Measurements from ENCODE around the gene S1PR4. TPM values are rescaled to one million over a fixed set of nuclear protein-coding genes. Genes with fewer than 3 reads are reported as not detected.
"Not testable (repeated sequence)": the region's sequence is repeated elsewhere in the genome, so short reads cannot be mapped to it uniquely, and the experiment has no call there.

Gene S1PR4
- total RNA-seq, 1 donor from 2014 or later = not detected

DNA sequence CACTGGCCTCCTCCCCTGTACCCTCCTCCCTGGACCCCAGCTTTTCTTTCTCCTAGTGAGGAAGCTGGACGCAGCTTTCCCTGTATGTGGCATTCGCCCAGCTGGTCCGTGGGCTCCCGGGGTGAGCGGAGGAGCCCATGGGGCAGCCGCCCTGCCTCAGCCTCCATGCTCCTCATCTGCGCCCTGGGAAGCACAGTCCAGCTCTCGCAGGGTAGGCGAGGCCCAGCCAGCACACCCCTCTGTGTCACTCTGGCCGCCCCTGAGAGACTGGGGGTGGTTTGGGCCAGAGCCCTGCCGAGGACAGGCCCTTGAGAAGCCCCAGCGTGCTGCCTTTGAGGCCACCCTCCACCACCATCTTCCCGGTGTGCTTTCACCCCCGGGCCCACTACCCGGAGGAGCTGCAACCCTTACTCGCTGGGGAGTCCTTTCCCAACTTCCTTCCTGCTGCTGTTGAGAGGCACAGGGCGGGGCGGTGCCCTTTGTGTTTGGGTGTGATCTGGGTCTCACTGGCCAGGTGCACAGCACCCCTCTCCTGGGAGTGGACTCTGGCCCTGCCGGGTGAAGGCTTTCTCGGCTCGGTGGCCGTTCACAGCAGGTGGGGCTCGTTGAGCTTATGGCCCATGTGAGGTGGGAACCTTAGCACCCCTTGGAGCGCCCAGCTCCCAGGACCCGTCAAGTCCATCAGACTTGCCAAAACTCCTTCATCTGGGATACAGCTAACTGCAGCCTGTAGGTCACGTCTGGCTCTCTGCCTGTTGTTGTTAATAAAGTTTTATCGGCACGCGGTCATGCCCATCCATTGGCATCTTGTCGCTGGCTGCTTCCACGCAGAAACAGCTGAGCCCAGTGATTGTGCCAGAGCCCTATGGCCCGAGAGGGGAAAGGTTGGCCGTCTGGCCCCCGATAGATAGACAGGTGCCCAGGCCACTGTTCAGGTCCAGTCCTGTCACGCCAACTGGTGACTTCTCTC lies 10.3 kb downstream of the S1PR4 start:
- Mint-ChIP-seq H3K27ac (ENCODE audit: unreplicated experiment) (no peak overlapping the region), H3K4me1 (peaks cover 15% of the 10 kb centered on the region), H3K36me3 (ENCODE audit: low read depth) (no peaks in the 10 kb centered on the region), H3K4me3 (peak overlapping the region; percentile 68), H3K9me3 (no peaks in the 10 kb centered on the region), H3K27me3 (ENCODE audit: low read depth) (no peaks in the 10 kb centered on the region)
- DNase-seq (ENCODE audit: low read depth, low spot score) = no peak
- TF ChIP-seq, protein P1, sequence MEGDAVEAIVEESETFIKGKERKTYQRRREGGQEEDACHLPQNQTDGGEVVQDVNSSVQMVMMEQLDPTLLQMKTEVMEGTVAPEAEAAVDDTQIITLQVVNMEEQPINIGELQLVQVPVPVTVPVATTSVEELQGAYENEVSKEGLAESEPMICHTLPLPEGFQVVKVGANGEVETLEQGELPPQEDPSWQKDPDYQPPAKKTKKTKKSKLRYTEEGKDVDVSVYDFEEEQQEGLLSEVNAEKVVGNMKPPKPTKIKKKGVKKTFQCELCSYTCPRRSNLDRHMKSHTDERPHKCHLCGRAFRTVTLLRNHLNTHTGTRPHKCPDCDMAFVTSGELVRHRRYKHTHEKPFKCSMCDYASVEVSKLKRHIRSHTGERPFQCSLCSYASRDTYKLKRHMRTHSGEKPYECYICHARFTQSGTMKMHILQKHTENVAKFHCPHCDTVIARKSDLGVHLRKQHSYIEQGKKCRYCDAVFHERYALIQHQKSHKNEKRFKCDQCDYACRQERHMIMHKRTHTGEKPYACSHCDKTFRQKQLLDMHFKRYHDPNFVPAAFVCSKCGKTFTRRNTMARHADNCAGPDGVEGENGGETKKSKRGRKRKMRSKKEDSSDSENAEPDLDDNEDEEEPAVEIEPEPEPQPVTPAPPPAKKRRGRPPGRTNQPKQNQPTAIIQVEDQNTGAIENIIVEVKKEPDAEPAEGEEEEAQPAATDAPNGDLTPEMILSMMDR (conservative IDR thresholded peaks at IDR 0.05) = no peak

DNA sequence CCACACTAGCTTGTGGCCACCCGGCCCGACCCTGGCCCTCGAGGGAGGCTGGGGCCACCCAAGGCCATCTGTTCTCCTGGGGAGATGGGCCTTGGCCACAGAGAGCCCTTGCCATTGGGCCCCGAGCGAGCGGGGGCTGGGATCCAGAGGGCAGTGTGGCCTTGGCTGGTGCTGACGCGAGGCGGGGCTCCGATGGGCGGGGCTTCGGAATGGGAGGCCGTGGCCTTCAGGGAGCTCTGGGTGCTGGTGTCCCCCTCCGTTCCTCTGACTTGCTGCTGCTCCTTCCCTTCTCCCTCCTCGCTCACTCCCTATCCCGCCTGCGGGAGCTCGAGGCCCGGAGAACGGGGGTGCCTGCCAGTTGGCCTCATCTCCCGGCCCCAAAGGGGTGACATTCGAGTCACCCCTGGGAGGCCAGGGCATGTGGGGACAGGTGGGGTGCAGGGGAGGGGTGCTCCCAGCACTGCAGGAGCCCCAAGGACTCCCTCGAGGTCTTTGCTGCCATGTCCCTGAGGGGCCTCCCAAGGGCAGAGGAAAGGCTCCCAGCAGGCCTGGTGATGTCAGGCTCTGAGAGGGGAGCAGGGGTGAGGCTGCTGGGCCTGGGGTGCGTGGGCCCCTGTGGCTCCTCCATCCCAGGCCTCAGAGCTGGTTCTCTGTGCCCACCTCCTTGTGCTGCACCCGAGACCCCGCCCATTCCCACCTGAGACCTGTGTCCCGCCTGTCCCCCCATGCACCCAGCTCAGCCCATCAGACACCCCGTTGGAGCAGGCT lies 11.3 kb downstream of the S1PR4 start:
- H3K27me3 Mint-ChIP-seq (ENCODE audit: low read depth) = no peaks in the 10 kb centered on the region
- no peak for DNase-seq (ENCODE audit: low read depth, low spot score)
- no peak overlapping the region for H3K4me3 Mint-ChIP-seq
- no peak overlapping the region for H3K27ac Mint-ChIP-seq (ENCODE audit: unreplicated experiment)
- no peaks in the 10 kb centered on the region for H3K9me3 Mint-ChIP-seq
- peaks cover 15% of the 10 kb centered on the region for H3K4me1 Mint-ChIP-seq
- H3K36me3 Mint-ChIP-seq (ENCODE audit: low read depth) = peaks cover 4% of the 10 kb centered on the region
- TF ChIP-seq, protein P1 (conservative IDR thresholded peaks at IDR 0.05) = no peak

DNA sequence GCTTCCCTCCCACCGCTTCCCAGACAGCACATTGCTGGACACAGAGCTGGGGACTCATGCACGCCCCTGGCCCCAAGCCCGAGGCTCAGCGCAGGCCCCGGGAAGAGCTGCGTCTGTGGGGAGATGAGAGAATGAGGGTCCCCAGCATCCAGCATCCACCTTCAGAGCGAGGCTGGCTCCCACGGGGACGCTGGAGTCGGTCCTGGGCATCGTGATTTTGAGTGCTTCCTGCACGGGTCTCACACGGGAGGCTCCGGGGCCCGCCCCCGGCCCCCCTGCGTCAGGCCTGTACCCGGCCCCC lies 11.9 kb downstream of the S1PR4 start:
- peaks cover 10% of the 10 kb centered on the region for H3K4me1 Mint-ChIP-seq
- no peaks in the 10 kb centered on the region for H3K27me3 Mint-ChIP-seq (ENCODE audit: low read depth)
- peaks cover 4% of the 10 kb centered on the region for H3K36me3 Mint-ChIP-seq (ENCODE audit: low read depth)
- no peak for DNase-seq (ENCODE audit: low read depth, low spot score)
- H3K9me3 Mint-ChIP-seq = no peaks in the 10 kb centered on the region
- TF ChIP-seq, protein P1 (conservative IDR thresholded peaks at IDR 0.05) = no peak
- no peak overlapping the region for H3K27ac Mint-ChIP-seq (ENCODE audit: unreplicated experiment)
- H3K4me3 Mint-ChIP-seq = no peak overlapping the region

- TF ChIP-seq, protein P1 (conservative IDR thresholded peaks at IDR 0.05) = no peak
- Mint-ChIP-seq H3K4me1 (peaks cover 8% of the 10 kb centered on the region), H3K27me3 (ENCODE audit: low read depth) (no peaks in the 10 kb centered on the region), H3K4me3 (peak overlapping the region; percentile 38), H3K9me3 (no peaks in the 10 kb centered on the region), H3K27ac (ENCODE audit: unreplicated experiment) (no peak overlapping the region), H3K36me3 (ENCODE audit: low read depth) (peaks cover 4% of the 10 kb centered on the region)
- DNase-seq (ENCODE audit: low read depth, low spot score) = no peak
Observed at GRCh38 chr19:3190921-3191805, 12.6 kb downstream of the S1PR4 start.

GRCh38 chr19:3191806-3192104 lies 13.2 kb downstream of the S1PR4 start:
- H3K36me3 Mint-ChIP-seq (ENCODE audit: low read depth); H3K4me3 Mint-ChIP-seq; H3K27ac Mint-ChIP-seq (ENCODE audit: unreplicated experiment); DNase-seq (ENCODE audit: low read depth, low spot score); H3K27me3 Mint-ChIP-seq (ENCODE audit: low read depth); H3K4me1 Mint-ChIP-seq; H3K9me3 Mint-ChIP-seq: not testable (repeated sequence)

Data from neural crest cell (in vitro differentiated cells).